GM12801 (cell line): ENCODE results near the gene GJA9.

Experiments used
- CTCF ChIP-seq: IDR thresholded peaks from one replicate; pipeline ENCODE4 v1.5.1; 2011; ENCODE audit warnings: control low read depth; ENCODE audit not compliant: insufficient read length; ENCODE audit errors: extremely low read depth

Gene GJA9

GRCh38 chr1:38896169-38896568, 14.8 kb upstream of the GJA9 start:
- no peak for TF ChIP-seq CTCF

GRCh38 chr1:38892976-38893375, 11.6 kb upstream of the GJA9 start:
- TF ChIP-seq CTCF = no peak

GRCh38 chr1:38891753-38892152, 10.4 kb upstream of the GJA9 start:
- no peak for TF ChIP-seq CTCF

- no peak for TF ChIP-seq CTCF
These were observed 8.2 kb upstream of the GJA9 start for GRCh38 chr1:38889589-38889988.

- no peak for TF ChIP-seq CTCF
These were observed 7.3 kb upstream of the GJA9 start for GRCh38 chr1:38888423-38889333.

- no peak for TF ChIP-seq CTCF
These were observed 3.7 kb upstream of the GJA9 start for GRCh38 chr1:38885092-38885491.

- no peak for TF ChIP-seq CTCF
These were observed 5.6 kb downstream of the GJA9 start for GRCh38 chr1:38875811-38876210.
